Measurements from ENCODE around the gene INPP5A. TPM values are rescaled to one million over a fixed set of nuclear protein-coding genes. Genes with fewer than 3 reads are reported as not detected.

INPP5A gene
- total RNA-seq, 6 donors from 2014 or later = 28.6 to 81.7 (median 44.8) TPM

- no peak overlapping the region for H3K27ac ChIP-seq
- DNase-seq (peak in 1 of 2 donors; percentile 85), ATAC-seq (ENCODE audit: low FRiP score in 2 of 2) (peak; percentile 5)
- H3K4me1 ChIP-seq = no peaks in the 10 kb centered on the region
- no peaks in the 10 kb centered on the region for H3K27me3 ChIP-seq
- H3K9me3 ChIP-seq = no peaks in the 10 kb centered on the region
- WGBS, 2 donors = 89 to 92% methylated on average over 9 to 19 of the region's 22 CpGs
- H3K36me3 ChIP-seq = peaks cover 0 to 58% (median 26%) of the 10 kb centered on the region in 4 donors
- TF ChIP-seq CTCF (IDR thresholded peaks at IDR 0.05) = no peak
- TF ChIP-seq POLR2AphosphoS5 (IDR thresholded peaks at IDR 0.05) = no peak
- H3K4me3 ChIP-seq = no peak overlapping the region
These were observed 237.6 kb downstream of the INPP5A start for GRCh38 chr10:132774902-132775863.

GRCh38 chr10:132776186-132776585 is 238.6 kb downstream of the INPP5A start:
- H3K4me3 ChIP-seq = no peak overlapping the region
- H3K27me3 ChIP-seq = no peaks in the 10 kb centered on the region
- 92% methylated on average over 8 to 18 of the region's 18 CpGs for WGBS, 2 donors
- no peaks in the 10 kb centered on the region for H3K4me1 ChIP-seq
- no peaks in the 10 kb centered on the region for H3K9me3 ChIP-seq
- no peak overlapping the region for H3K27ac ChIP-seq
- TF ChIP-seq CTCF (IDR thresholded peaks at IDR 0.05) (no peak), POLR2AphosphoS5 (IDR thresholded peaks at IDR 0.05) (no peak), EP300 (IDR thresholded peaks at IDR 0.05) (no peak), POLR2A (IDR thresholded peaks at IDR 0.05) (no peak)
- peaks cover 0 to 55% (median 31%) of the 10 kb centered on the region in 4 donors for H3K36me3 ChIP-seq
- DNase-seq (peak in 1 of 2 donors; percentile 73), ATAC-seq (ENCODE audit: low FRiP score in 2 of 2) (no peak)

- TF ChIP-seq EP300 (IDR thresholded peaks at IDR 0.05) (no peak), POLR2A (IDR thresholded peaks at IDR 0.05) (no peak), POLR2AphosphoS5 (IDR thresholded peaks at IDR 0.05) (no peak), CTCF (IDR thresholded peaks at IDR 0.05) (no peak)
These were observed 239.2 kb downstream of the INPP5A start for GRCh38 chr10:132776821-132777220.

GRCh38 chr10:132777441-132777840 is 239.9 kb downstream of the INPP5A start:
- Histone ChIP-seq H3K4me3 (no peak overlapping the region), H3K36me3 (peaks cover 0 to 65% (median 42%) of the 10 kb centered on the region in 4 donors), H3K4me1 (no peaks in the 10 kb centered on the region), H3K9me3 (no peaks in the 10 kb centered on the region), H3K27ac (no peak overlapping the region), H3K27me3 (no peaks in the 10 kb centered on the region)
- ATAC-seq (ENCODE audit: low FRiP score in 2 of 2) (no peak), DNase-seq (peak in 1 of 2 donors; percentile 68)
- WGBS, 2 donors = 96 to 98% methylated on average over 9 to 14 of the region's 14 CpGs
- TF ChIP-seq CTCF (IDR thresholded peaks at IDR 0.05) (no peak), POLR2AphosphoS5 (IDR thresholded peaks at IDR 0.05) (no peak), EP300 (IDR thresholded peaks at IDR 0.05) (no peak), POLR2A (IDR thresholded peaks at IDR 0.05) (no peak)

More at GRCh38 chr10:132776821-132777220, 239.2 kb downstream of the INPP5A start:
- peak in 1 of 2 donors; percentile 75 for DNase-seq
- Histone ChIP-seq H3K4me3 (no peak overlapping the region), H3K4me1 (no peaks in the 10 kb centered on the region), H3K27ac (no peak overlapping the region), H3K27me3 (no peaks in the 10 kb centered on the region), H3K9me3 (no peaks in the 10 kb centered on the region), H3K36me3 (peaks cover 0 to 59% (median 36%) of the 10 kb centered on the region in 4 donors)
- peak in 1 of 2 donors; percentile 19 for ATAC-seq (ENCODE audit: low FRiP score in 2 of 2)
- 90 to 97% methylated on average over 17 to 18 of the region's 18 CpGs for WGBS, 2 donors

Data from upper lobe of left lung (tissue), 6 donors.